IMR-90 (cell line): Measurements from ENCODE around the gene LYVE1. TPM values are rescaled to one million over a fixed set of nuclear protein-coding genes. Genes with fewer than 3 reads are reported as not detected.

Experiments used
- ATAC-seq: fragments of 200-7000 bp; cut with Tn5 transposase; 2 replicates; pipeline ENCODE4 v1.9.1; 2020; ENCODE audit warnings: low read depth, mild to moderate bottlenecking, moderate library complexity
- BruUV-seq: library from RNA; stranded (reverse); fragments of 400-500 nt; replicated peaks from 2 replicates; lab custom pipeline; 2021; lab: Mats Ljungman, UMichigan
- CTCF ChIA-PET: fragments of 300-600 bp; formaldehyde crosslinking; extraction: SDS; loops from one replicate; lab custom pipeline; 2021; ENCODE audit warnings: antibody characterized with exemption; lab: Yijun Ruan, JAX
- POLR2A ChIA-PET: fragments of 300-600 bp; sonication (Branson Sonifier 250); formaldehyde crosslinking; loops from one replicate; lab custom pipeline; 2022; ENCODE audit warnings: antibody characterized with exemption; ENCODE audit not compliant: unreplicated experiment; lab: Charles Lee
- DNase-seq: peaks from one replicate; pipeline ENCODE4 v3.0.0; 2013
- H2AFZ ChIP-seq: replicated peaks from 2 replicates; pipeline ENCODE3; 2013; ENCODE audit warnings: low read length, mild to moderate bottlenecking; ENCODE audit not compliant: poor library complexity
- H2AK5ac ChIP-seq: 2 replicates; pipeline ENCODE4 v1.6.1; 2013; ENCODE audit warnings: low read depth, low read length, inconsistent platforms
- H2AK9ac ChIP-seq: replicated peaks from 2 replicates; pipeline ENCODE3; 2013; ENCODE audit warnings: mild to moderate bottlenecking, low read depth, low read length, moderate library complexity; ENCODE audit not compliant: poor library complexity
- H2BK120ac ChIP-seq: 2 replicates; pipeline ENCODE4 v1.6.1; 2013; ENCODE audit warnings: low read depth, low read length, inconsistent platforms
- H2BK15ac ChIP-seq: 3 replicates; pipeline ENCODE4 v1.6.1; 2013; ENCODE audit warnings: low read depth, low read length, inconsistent platforms
- H2BK20ac ChIP-seq: 2 replicates; pipeline ENCODE4 v1.6.1; 2013; ENCODE audit warnings: low read depth, mild to moderate bottlenecking, inconsistent platforms, low read length, moderate library complexity
- H2BK5ac ChIP-seq: 2 replicates; pipeline ENCODE4 v1.6.1; 2013; ENCODE audit warnings: mild to moderate bottlenecking, low read depth, low read length, inconsistent platforms; ENCODE audit not compliant: poor library complexity, severe bottlenecking
- H3K14ac ChIP-seq: replicated peaks from 2 replicates; pipeline ENCODE4 v1.6.1; 2013; ENCODE audit warnings: low read depth, low read length, inconsistent platforms
- H3K18ac ChIP-seq: 2 replicates; pipeline ENCODE4 v1.6.1; 2013; ENCODE audit warnings: low read depth, low read length, control low read depth
- H3K23ac ChIP-seq: 2 replicates; pipeline ENCODE4 v1.6.1; 2013; ENCODE audit warnings: low read depth, low read length, inconsistent platforms
- H3K27ac ChIP-seq: 2 replicates; pipeline ENCODE4 v1.5.1; 2013; ENCODE audit warnings: mild to moderate bottlenecking, control low read depth, low read length; ENCODE audit not compliant: insufficient read depth
- H3K27me3 ChIP-seq: 2 replicates; pipeline ENCODE4 v1.6.1; 2013; ENCODE audit warnings: low read length; ENCODE audit not compliant: control insufficient read depth, insufficient read depth
- H3K36me3 ChIP-seq: 2 replicates; pipeline ENCODE4 v1.6.1; 2013; ENCODE audit warnings: low read length, mixed read lengths; ENCODE audit not compliant: control insufficient read depth, insufficient read depth
- H3K4ac ChIP-seq: 2 replicates; pipeline ENCODE4 v1.6.1; 2013; ENCODE audit warnings: low read depth, low read length, inconsistent platforms
- H3K4me1 ChIP-seq: 2 replicates; pipeline ENCODE4 v1.6.1; 2013; ENCODE audit warnings: low read length, mixed read lengths; ENCODE audit not compliant: control insufficient read depth, insufficient read depth
- H3K4me2 ChIP-seq: 2 replicates; pipeline ENCODE4 v1.6.1; 2013; ENCODE audit warnings: low read depth, mild to moderate bottlenecking, control low read depth, low read length, moderate library complexity
- H3K4me3 ChIP-seq: 2 replicates; pipeline ENCODE4 v1.5.1; 2013; ENCODE audit warnings: low read depth, mild to moderate bottlenecking, control low read depth, low read length, moderate library complexity; ENCODE audit not compliant: insufficient read depth
- H3K56ac ChIP-seq: 2 replicates; pipeline ENCODE4 v1.6.1; 2013; ENCODE audit warnings: low read length, inconsistent platforms; ENCODE audit not compliant: insufficient read depth; ENCODE audit errors: extremely low read depth
- H3K79me1 ChIP-seq, 2 experiments: 2 replicates each; pipeline ENCODE4 v1.6.1; 2013; ENCODE audit warnings: low read length in 2 of 2, inconsistent platforms in 1 of 2, low read depth in 1 of 2
- H3K9ac ChIP-seq: 2 replicates; pipeline ENCODE4 v1.6.1; 2013; ENCODE audit warnings: low read depth, low read length, control low read depth
- H3K9me1 ChIP-seq: 2 replicates; pipeline ENCODE4 v1.6.1; 2013; ENCODE audit warnings: low read length, inconsistent platforms; ENCODE audit not compliant: insufficient read depth
- H3K9me3 ChIP-seq: 2 replicates; pipeline ENCODE4 v1.6.1; 2013; ENCODE audit warnings: low read length; ENCODE audit not compliant: control insufficient read depth, insufficient read depth
- H4K20me1 ChIP-seq: 2 replicates; pipeline ENCODE4 v1.6.1; 2013; ENCODE audit warnings: low read length, inconsistent platforms; ENCODE audit not compliant: insufficient read depth
- H4K5ac ChIP-seq: 2 replicates; pipeline ENCODE4 v1.6.1; 2013; ENCODE audit warnings: mild to moderate bottlenecking, low read depth, low read length, control low read depth
- H4K8ac ChIP-seq, 2 experiments: 2 replicates each; pipeline ENCODE4 v1.6.1; 2013; ENCODE audit warnings: low read depth in 2 of 2, low read length in 2 of 2, control low read depth in 1 of 2, inconsistent platforms in 1 of 2
- H4K91ac ChIP-seq: 2 replicates; pipeline ENCODE4 v1.6.1; 2013; ENCODE audit warnings: low read depth, low read length, inconsistent platforms; ENCODE audit not compliant: insufficient read depth
- CEBPB ChIP-seq: IDR thresholded peaks from 2 replicates; pipeline ENCODE4 v1.6.1; 2012; ENCODE audit warnings: low read depth, low read length, improper control_type of control experiment
- CHD1 ChIP-seq: IDR thresholded peaks from 2 replicates; pipeline ENCODE4 v1.6.1; 2012; ENCODE audit warnings: low read depth, low read length, improper control_type of control experiment
- MAFK ChIP-seq: IDR thresholded peaks from 2 replicates; pipeline ENCODE4 v1.6.1; 2012; ENCODE audit warnings: low read depth, low read length, improper control_type of control experiment
- MAZ ChIP-seq: IDR thresholded peaks from 2 replicates; pipeline ENCODE4 v1.6.1; 2012; ENCODE audit warnings: low read depth, mild to moderate bottlenecking, low read length, improper control_type of control experiment, moderate library complexity, borderline replicate concordance
- NFE2L2 ChIP-seq: fragments of 150-350 bp; IDR thresholded peaks from 2 replicates; pipeline ENCODE4 v1.6.1; 2016; ENCODE audit warnings: low read depth, mild to moderate bottlenecking, low read length
- RAD21 ChIP-seq: IDR thresholded peaks from 2 replicates; pipeline ENCODE4 v1.6.1; 2012; ENCODE audit warnings: low read length, improper control_type of control experiment
- RCOR1 ChIP-seq: IDR thresholded peaks from 2 replicates; pipeline ENCODE4 v1.6.1; 2012; ENCODE audit warnings: mild to moderate bottlenecking, low read length, improper control_type of control experiment; ENCODE audit not compliant: insufficient replicate concordance
- SMC3 ChIP-seq: fragments of 150-350 bp; IDR thresholded peaks from 2 replicates; pipeline ENCODE4 v1.6.1; 2016; ENCODE audit warnings: low read depth, mild to moderate bottlenecking, antibody characterized with exemption, low read length, moderate library complexity
- WGBS, 2 experiments: methylation state at CpG; one replicate each; pipeline versions ENCODE4 v1.1.5 to v1.1.7; 2013; ENCODE audit warnings: missing lambda C conversion rate in 2 of 2; ENCODE audit not compliant: insufficient read length in 1 of 2; ENCODE audit errors: extremely low coverage in 2 of 2; 5-methylcytosine and 5-hydroxymethylcytosine counted together
- dilution Hi-C: fragments of 300-500 bp; cut with HindIII; formaldehyde crosslinking; loops from one replicate; pipeline ENCODE4 v1.14.3; 2018; ENCODE audit warnings: low sequenced_read_pairs; ENCODE audit not compliant: unreplicated experiment
- in situ Hi-C: fragments of 300-500 bp; cut with MboI; formaldehyde crosslinking; loops from 3 replicates; pipeline ENCODE4 v1.14.3; 2019; ENCODE audit warnings: low sequenced_read_pairs, inconsistent platforms, mixed read lengths
- intact Hi-C: fragments of 100-400 bp; cut with micrococcal nuclease; formaldehyde crosslinking; loops from 2 replicates; pipeline ENCODE4 v1.10.0; 2022
- polyA plus RNA-seq, 3 experiments: library from polyadenylated mRNA; depleted of rRNA; stranded (reverse); fragments of >200 nt; gene quantifications; 2 replicates each; pipeline ENCODE4 v1.2.3, GENCODE V29; 2012; ENCODE audit warnings: low replicate concordance in 1 of 3
- total RNA-seq: library from RNA; depleted of rRNA; stranded (reverse); fragments of >200 nt; gene quantifications from 2 replicates; pipeline ENCODE4 v1.2.3, GENCODE V29; 2012
- TF ChIP-seq, protein P1 (sequence below): fragments of 150-350 bp; IDR thresholded peaks from 2 replicates; pipeline ENCODE4 v1.6.1; 2017; ENCODE audit warnings: mild to moderate bottlenecking, antibody characterized with exemption, low read length, low read depth
- TF ChIP-seq, protein P2 (sequence below): conservative IDR thresholded peaks from 2 replicates; pipeline ENCODE4 v1.5.1; 2012; ENCODE audit warnings: mild to moderate bottlenecking, low read depth, low read length, improper control_type of control experiment

LYVE1 gene
- total and polyA plus RNA-seq, 2 of the 4 experiments (the other 2 are of a cell fraction) = not detected

DNA sequence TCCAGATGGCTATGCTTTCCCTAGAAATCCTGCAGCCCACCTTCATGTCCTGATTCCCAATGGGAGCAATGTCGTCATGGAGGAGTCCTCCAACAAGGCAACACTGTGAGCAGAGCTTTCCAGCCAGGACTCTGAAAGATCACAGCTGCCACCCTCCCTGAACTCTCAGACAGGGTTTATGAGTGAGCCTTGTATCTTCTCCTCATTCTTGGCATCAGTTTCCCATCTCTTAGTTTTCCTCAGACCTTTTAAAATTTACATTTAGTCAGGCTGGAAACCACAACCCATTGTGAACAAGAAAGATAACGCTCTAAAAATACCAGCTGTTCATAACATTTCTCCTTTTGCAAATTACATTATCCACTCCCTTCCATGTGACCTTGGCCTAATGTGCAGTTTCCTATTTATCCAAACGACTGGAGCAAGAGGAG, 15.6 kb upstream of the LYVE1 start:
- TF ChIP-seq RCOR1 (no peak), CEBPB (no peak), CHD1 (no peak), RAD21 (no peak), MAZ (no peak), SMC3 (no peak), NFE2L2 (no peak), MAFK (no peak)
- TF ChIP-seq, protein P1, sequence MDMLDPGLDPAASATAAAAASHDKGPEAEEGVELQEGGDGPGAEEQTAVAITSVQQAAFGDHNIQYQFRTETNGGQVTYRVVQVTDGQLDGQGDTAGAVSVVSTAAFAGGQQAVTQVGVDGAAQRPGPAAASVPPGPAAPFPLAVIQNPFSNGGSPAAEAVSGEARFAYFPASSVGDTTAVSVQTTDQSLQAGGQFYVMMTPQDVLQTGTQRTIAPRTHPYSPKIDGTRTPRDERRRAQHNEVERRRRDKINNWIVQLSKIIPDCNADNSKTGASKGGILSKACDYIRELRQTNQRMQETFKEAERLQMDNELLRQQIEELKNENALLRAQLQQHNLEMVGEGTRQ = no peak
- TF ChIP-seq, protein P2, sequence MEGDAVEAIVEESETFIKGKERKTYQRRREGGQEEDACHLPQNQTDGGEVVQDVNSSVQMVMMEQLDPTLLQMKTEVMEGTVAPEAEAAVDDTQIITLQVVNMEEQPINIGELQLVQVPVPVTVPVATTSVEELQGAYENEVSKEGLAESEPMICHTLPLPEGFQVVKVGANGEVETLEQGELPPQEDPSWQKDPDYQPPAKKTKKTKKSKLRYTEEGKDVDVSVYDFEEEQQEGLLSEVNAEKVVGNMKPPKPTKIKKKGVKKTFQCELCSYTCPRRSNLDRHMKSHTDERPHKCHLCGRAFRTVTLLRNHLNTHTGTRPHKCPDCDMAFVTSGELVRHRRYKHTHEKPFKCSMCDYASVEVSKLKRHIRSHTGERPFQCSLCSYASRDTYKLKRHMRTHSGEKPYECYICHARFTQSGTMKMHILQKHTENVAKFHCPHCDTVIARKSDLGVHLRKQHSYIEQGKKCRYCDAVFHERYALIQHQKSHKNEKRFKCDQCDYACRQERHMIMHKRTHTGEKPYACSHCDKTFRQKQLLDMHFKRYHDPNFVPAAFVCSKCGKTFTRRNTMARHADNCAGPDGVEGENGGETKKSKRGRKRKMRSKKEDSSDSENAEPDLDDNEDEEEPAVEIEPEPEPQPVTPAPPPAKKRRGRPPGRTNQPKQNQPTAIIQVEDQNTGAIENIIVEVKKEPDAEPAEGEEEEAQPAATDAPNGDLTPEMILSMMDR = no peak
- Histone ChIP-seq H2AK9ac (no peak overlapping the region), H4K8ac (no peak overlapping the region; a peak in 1 of 4 replicates), H3K56ac (no peak overlapping the region), H3K79me1 (peaks cover 0 to 22% of the 10 kb centered on the region in 2 experiments; a peak in 2 of 4 replicates), H3K9me3 (no peaks in the 10 kb centered on the region), H3K4me1 (peaks cover 21% of the 10 kb centered on the region), H3K4me2 (no peak overlapping the region), H3K4ac (peak overlapping the region; percentile 45; the same call in 1 of the 2 replicates), H4K5ac (no peak overlapping the region), H4K91ac (0 out of 2 replicates have a peak overlapping the region, but pooled peaks have one; percentile 3), H2BK20ac (peak overlapping the region; percentile 64; the same call in 1 of the 2 replicates), H2BK15ac (peak overlapping the region; percentile 18; the same call in 1 of the 3 replicates), H2AFZ (no peak overlapping the region), H3K9ac (no peak overlapping the region), H2BK120ac (0 out of 2 replicates have a peak overlapping the region, but pooled peaks have one; percentile 20), H3K14ac (no peak overlapping the region), H3K23ac (peak overlapping the region; percentile 58; the same call in 1 of the 2 replicates), H4K20me1 (no peaks in the 10 kb centered on the region; the same call in 1 of the 2 replicates), H3K18ac (no peak overlapping the region), H3K36me3 (peaks cover 34% of the 10 kb centered on the region), H3K9me1 (peaks cover 38% of the 10 kb centered on the region), H3K27me3 (no peaks in the 10 kb centered on the region), H3K27ac (peak overlapping the region; percentile 13; the same call in 1 of the 2 replicates), H2BK5ac (peak overlapping the region; percentile 44), H2AK5ac (peak overlapping the region; percentile 22; the same call in 1 of the 2 replicates), H3K4me3 (no peak overlapping the region)
- ChIA-PET POLR2A (no interaction called here), CTCF (interaction anchor here (1.8 kb wide), 1 partner anchor 11 kb away, joined by 5 read pairs; no protein-coding TSS in a partner anchor)
- no TSS peak for BruUV-seq
- ATAC-seq = peak; percentile 68
- intact Hi-C loops = no loop called here
- dilution Hi-C loops = no loop called here
- 0% methylated on average over 1 of the region's 3 CpGs; no CpG with 5 or more reads in 1 of the 2 experiments for WGBS, 2 experiments
- peak; percentile 75 for DNase-seq
- in situ Hi-C loops = no loop called here
